Nephron progenitor cell (in vitro differentiated cells): ENCODE results near the gene CDKAL1.

Source experiments
- DNase-seq: peaks from one replicate; pipeline ENCODE4 v3.0.0; 2021
- H3K27ac Mint-ChIP-seq: 2 replicates; pipeline ENCODE4 v1.8.0; 2021; ENCODE audit warnings: mild to moderate bottlenecking, moderate library complexity, mixed read lengths
- H3K27me3 Mint-ChIP-seq: 2 replicates; pipeline ENCODE4 v1.8.0; 2021; ENCODE audit warnings: mild to moderate bottlenecking, low read depth, mixed read lengths; ENCODE audit not compliant: poor library complexity
- H3K36me3 Mint-ChIP-seq: 2 replicates; pipeline ENCODE4 v1.8.0; 2021; ENCODE audit warnings: low read depth, mixed read lengths
- H3K4me1 Mint-ChIP-seq: 2 replicates; pipeline ENCODE4 v1.8.0; 2021; ENCODE audit warnings: mixed read lengths
- H3K4me3 Mint-ChIP-seq: 2 replicates; pipeline ENCODE4 v1.8.0; 2021; ENCODE audit warnings: mild to moderate bottlenecking, moderate library complexity, mixed read lengths
- H3K9me3 Mint-ChIP-seq: 2 replicates; pipeline ENCODE4 v1.8.0; 2021; ENCODE audit warnings: mild to moderate bottlenecking, moderate library complexity, mixed read lengths
- TF ChIP-seq, protein P1 (sequence below): fragments of 200-600 bp; sonication (generic); IDR thresholded peaks from 2 replicates; pipeline ENCODE4 v1.5.0; 2021; ENCODE audit warnings: antibody characterized with exemption

Gene CDKAL1

DNA sequence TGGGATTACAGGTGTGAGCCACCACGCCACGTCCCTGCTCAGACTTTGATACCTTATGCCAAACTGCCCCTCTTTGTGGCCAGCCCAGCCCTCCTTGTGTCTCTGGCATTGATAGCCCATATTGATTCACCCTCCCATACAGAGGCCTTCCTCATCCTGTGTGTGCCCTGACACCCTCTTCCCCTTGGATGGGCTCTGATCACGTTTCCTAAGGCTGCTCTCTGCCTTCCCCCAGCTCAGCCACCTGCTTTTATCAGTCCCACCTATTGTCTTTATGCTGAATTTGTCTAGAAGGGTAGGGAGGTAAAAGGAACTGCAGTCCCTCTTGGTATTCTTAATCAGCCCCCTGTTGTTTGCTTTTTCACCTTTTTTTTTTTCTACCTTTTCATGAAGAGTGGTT is 95.9 kb downstream of the CDKAL1 start:
- no peak for DNase-seq
- Mint-ChIP-seq H3K9me3 (no peaks in the 10 kb centered on the region), H3K27me3 (no peaks in the 10 kb centered on the region)

DNA sequence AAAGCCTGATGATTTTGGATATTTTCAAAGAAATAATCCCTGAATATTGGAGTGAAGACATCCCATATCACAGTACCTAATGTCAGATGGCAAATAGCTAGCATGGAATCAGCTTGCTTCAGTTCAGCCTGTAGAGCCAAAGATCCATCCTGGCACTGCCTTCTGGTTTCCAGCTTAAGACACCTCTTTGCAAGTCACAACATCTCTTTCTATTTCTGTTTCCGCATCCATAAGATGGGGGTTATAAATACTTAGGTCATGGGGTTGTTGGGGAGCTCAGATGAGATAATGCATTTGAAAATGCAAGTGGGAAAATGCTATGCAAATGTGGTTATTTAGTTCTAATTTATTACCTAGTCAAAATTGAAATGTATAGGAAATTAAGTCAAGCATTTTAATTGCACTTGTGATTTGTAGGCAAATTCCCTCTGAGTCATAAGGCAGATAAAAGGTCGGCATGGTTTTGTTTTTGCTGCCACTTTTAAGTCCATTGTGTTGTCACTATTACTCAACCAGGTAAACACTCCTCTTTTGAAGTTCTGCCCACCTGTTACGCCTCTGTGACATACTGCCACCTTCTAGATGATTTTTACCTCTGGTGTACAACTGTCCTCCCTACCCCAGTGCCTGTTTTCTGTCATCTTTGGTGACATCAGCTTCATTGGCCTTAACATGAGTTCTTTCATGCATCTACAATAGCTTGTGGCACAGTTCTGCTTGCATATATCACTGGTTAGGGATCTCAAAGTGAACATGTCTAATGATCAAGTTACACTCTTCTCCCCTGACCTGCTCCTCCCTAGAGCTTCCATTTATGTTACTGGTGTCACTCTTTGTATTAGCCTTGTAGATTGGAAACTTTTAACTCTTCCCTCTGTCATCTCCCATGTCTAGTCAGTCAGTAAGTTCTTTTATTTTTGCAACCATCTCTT is 96.6 kb downstream of the CDKAL1 start:
- DNase-seq, result no peak
- Mint-ChIP-seq H3K36me3 (peaks cover 12% of the 10 kb centered on the region), H3K9me3 (no peaks in the 10 kb centered on the region), H3K27me3 (no peaks in the 10 kb centered on the region), H3K4me1 (peaks cover 10% of the 10 kb centered on the region), H3K4me3 (no peak overlapping the region), H3K27ac (peak overlapping the region; percentile 23)
- TF ChIP-seq, protein P1, sequence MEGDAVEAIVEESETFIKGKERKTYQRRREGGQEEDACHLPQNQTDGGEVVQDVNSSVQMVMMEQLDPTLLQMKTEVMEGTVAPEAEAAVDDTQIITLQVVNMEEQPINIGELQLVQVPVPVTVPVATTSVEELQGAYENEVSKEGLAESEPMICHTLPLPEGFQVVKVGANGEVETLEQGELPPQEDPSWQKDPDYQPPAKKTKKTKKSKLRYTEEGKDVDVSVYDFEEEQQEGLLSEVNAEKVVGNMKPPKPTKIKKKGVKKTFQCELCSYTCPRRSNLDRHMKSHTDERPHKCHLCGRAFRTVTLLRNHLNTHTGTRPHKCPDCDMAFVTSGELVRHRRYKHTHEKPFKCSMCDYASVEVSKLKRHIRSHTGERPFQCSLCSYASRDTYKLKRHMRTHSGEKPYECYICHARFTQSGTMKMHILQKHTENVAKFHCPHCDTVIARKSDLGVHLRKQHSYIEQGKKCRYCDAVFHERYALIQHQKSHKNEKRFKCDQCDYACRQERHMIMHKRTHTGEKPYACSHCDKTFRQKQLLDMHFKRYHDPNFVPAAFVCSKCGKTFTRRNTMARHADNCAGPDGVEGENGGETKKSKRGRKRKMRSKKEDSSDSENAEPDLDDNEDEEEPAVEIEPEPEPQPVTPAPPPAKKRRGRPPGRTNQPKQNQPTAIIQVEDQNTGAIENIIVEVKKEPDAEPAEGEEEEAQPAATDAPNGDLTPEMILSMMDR, result no peak

More for the DNA sequence above, 95.9 kb downstream of the CDKAL1 start:
- peaks cover 10% of the 10 kb centered on the region for H3K36me3 Mint-ChIP-seq
- no peak overlapping the region for H3K4me3 Mint-ChIP-seq
- no peak overlapping the region for H3K27ac Mint-ChIP-seq
- H3K4me1 Mint-ChIP-seq, result peaks cover 10% of the 10 kb centered on the region
- TF ChIP-seq, protein P1, result no peak

DNA sequence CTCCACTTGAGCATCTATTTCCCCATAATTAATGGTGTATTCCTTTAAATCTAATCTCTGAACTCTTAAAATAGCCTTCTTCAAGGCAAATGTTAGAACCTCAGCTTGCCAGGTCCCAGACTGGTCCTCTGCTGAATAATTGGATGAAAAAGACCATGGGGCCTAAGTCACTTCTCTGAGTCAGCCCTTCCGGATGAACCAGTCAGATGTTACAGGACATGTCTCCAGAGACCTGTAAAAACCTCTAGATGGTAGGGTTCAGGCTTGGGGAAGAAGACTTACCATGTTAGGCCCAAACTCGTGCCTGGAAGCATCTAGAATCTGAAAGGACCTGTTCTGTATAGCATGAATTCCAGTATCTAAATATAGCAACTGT is 97.3 kb downstream of the CDKAL1 start:
- Mint-ChIP-seq H3K36me3 (peaks cover 19% of the 10 kb centered on the region), H3K9me3 (no peaks in the 10 kb centered on the region), H3K4me3 (no peak overlapping the region), H3K4me1 (peaks cover 10% of the 10 kb centered on the region), H3K27ac (no peak overlapping the region), H3K27me3 (no peaks in the 10 kb centered on the region)
- no peak for DNase-seq
- TF ChIP-seq, protein P1, result no peak

DNA sequence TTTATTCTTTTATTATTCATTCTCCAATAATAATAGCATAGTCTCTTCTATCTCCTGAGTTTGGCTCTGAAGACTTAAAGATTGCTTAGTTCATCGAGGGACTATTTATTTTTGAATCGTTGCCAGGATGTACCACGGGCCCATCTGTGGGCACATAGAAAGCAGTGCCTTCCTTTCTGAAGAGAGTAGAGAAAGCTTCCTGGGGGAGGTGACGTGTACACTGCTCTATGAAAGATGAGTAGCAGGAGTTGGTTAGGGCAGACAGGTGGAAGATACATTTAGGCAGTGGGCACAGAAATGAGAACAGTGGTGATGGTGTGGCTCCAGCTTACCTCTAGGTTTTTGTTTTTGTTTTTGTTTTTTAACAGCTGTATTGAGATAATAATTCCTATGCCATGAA is 98.4 kb downstream of the CDKAL1 start:
- Mint-ChIP-seq H3K27ac (peak overlapping the region; percentile 60), H3K9me3 (no peaks in the 10 kb centered on the region), H3K36me3 (peaks cover 19% of the 10 kb centered on the region), H3K4me3 (no peak overlapping the region), H3K27me3 (no peaks in the 10 kb centered on the region), H3K4me1 (peaks cover 10% of the 10 kb centered on the region)
- no peak for DNase-seq
- TF ChIP-seq, protein P1, result no peak

DNA sequence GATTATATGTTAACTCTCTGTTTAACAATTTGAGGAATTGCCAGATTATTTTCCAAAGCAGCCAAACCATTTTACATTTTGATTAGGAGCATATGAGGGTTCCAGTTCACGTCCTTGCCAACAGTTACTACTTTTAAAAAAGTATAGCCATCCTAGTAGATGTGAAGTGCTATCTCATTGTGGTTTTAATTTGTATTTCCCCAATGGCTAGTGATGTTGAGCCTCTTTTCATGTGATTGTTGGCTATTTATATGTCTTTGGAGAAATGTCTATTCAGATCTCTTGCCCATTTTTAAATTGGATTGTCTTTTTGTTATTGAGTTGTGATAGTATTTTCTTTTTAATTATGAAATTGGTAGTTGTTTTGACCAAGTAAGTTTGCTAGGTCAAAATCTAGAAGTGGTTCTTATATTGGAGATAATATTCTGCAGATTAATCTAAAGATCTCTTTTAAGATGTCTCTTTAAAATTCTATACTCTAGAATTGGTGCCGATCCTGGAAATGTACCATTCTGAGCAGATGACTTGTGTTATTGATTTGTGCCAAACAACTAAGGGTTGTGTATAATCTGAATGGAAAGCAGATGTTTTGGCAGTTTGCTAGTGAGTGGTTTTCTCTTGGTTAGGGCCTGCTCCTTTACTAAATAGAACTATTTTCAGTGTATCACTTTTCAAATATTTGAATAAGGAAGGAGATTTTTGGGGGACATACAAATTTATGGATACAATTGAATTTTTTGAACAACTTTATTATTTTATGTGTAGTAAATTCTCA is 99.5 kb downstream of the CDKAL1 start:
- peaks cover 26% of the 10 kb centered on the region for H3K36me3 Mint-ChIP-seq
- no peaks in the 10 kb centered on the region for H3K9me3 Mint-ChIP-seq
- no peak for DNase-seq
- no peaks in the 10 kb centered on the region for H3K27me3 Mint-ChIP-seq
- no peak overlapping the region for H3K4me3 Mint-ChIP-seq
- H3K4me1 Mint-ChIP-seq, result peaks cover 10% of the 10 kb centered on the region
- TF ChIP-seq, protein P1, result no peak
- H3K27ac Mint-ChIP-seq, result no peak overlapping the region
